HepG2 (cell line): ENCODE measurements around the gene FGF2. TPM values are rescaled to one million over a fixed set of nuclear protein-coding genes. Genes with fewer than 3 reads are reported as not detected.
"Not testable (repeated sequence)": the region's sequence is repeated elsewhere in the genome, so short reads cannot be mapped to it uniquely, and the experiment has no call there.

ENCODE experiments used
- ATAC-seq: fragments of 200-7000 bp; cut with Tn5 transposase; 3 replicates; pipeline ENCODE4 v1.9.1; 2020; ENCODE audit warnings: mild to moderate bottlenecking, moderate library complexity
- BruUV-seq: library from RNA; stranded (reverse); fragments of 400-500 nt; replicated peaks from 2 replicates; lab custom pipeline; 2021; lab: Mats Ljungman, UMichigan
- CTCF ChIA-PET: fragments of 300-600 bp; formaldehyde crosslinking; extraction: SDS; loops from one replicate; lab custom pipeline; 2021; ENCODE audit warnings: low total read pairs, inconsistent platforms, low intra/inter-chr PET ratio; lab: Yijun Ruan, JAX
- POLR2A ChIA-PET: fragments of 350-600 bp; sonication (Branson Sonifier 250); formaldehyde crosslinking; loops from one replicate; lab custom pipeline; 2020; ENCODE audit warnings: antibody characterized with exemption, inconsistent platforms; lab: Yijun Ruan, JAX
- DNase-seq: peaks from one replicate; pipeline ENCODE4 v3.0.0-alpha.2; 2015; ENCODE audit warnings: low spot score
- FAIRE-seq: peaks from 3 replicates; lab custom pipeline; 2011; peaks lifted over from hg19 to GRCh38; lab: Jason Lieb, UNC
- H2AFZ ChIP-seq: one replicate; pipeline ENCODE4 v1.6.1; 2011; ENCODE audit warnings: low read length, inconsistent platforms
- H3K27ac ChIP-seq: fragments of 300-600 bp; 3 replicates; pipeline ENCODE4 v1.8.0; 2011; ENCODE audit warnings: mixed run types, mild to moderate bottlenecking, mixed read lengths, low read length, inconsistent platforms; ENCODE audit not compliant: insufficient read depth; ENCODE audit errors: extremely low read length
- H3K27me3 ChIP-seq, 2 experiments: fragments of 200-600 bp in 1 of 2; 2 replicates in 1 of 2; 3 replicates in 1 of 2; pipeline versions ENCODE4 v1.6.0 to v1.8.0; 2011; ENCODE audit warnings: low read length in 2 of 2, mild to moderate bottlenecking in 2 of 2, moderate library complexity in 2 of 2, inconsistent platforms in 1 of 2; ENCODE audit not compliant: insufficient read depth in 2 of 2, control insufficient read depth in 1 of 2
- H3K36me3 ChIP-seq, 2 experiments: fragments of 200-600 bp in 1 of 2; replicated peaks in 1 of 2; 2 replicates in 1 of 2; 3 replicates in 1 of 2; pipeline versions ENCODE4 v1.5.1 to v1.8.0; 2011; ENCODE audit warnings: low read length in 2 of 2, inconsistent platforms in 1 of 2; ENCODE audit not compliant: insufficient read depth in 2 of 2, control insufficient read depth in 1 of 2
- H3K4me1 ChIP-seq: 2 replicates; pipeline ENCODE4 v1.5.1; 2012; ENCODE audit warnings: low read length, inconsistent platforms; ENCODE audit not compliant: insufficient read depth
- H3K4me2 ChIP-seq: 2 replicates; pipeline ENCODE4 v1.6.0; 2011; ENCODE audit warnings: low read depth, low read length, inconsistent platforms
- H3K4me3 ChIP-seq, 3 experiments: fragments of 200-600 bp in 1 of 3; sonication (generic), shearing (Covaris generic) in 1 of 3; replicated peaks in 1 of 3; 2 replicates each; pipeline ENCODE4 v1.5.1; 2011 to 2016; ENCODE audit warnings: low read length in 3 of 3, inconsistent platforms in 2 of 3, low read depth in 2 of 3, mild to moderate bottlenecking in 2 of 3, control low read depth in 1 of 3, mixed read lengths in 1 of 3; ENCODE audit not compliant: insufficient read depth in 1 of 3
- H3K79me2 ChIP-seq: one replicate; pipeline ENCODE4 v1.6.1; 2011; ENCODE audit warnings: low read length, inconsistent platforms; ENCODE audit not compliant: insufficient read depth
- H3K9ac ChIP-seq: 2 replicates; pipeline ENCODE4 v1.6.0; 2011; ENCODE audit warnings: mild to moderate bottlenecking, low read depth, low read length, inconsistent platforms; ENCODE audit not compliant: insufficient read depth
- H3K9me3 ChIP-seq: 2 replicates; pipeline ENCODE4 v1.5.1; 2012; ENCODE audit warnings: mild to moderate bottlenecking, low read length
- H4K20me1 ChIP-seq: 2 replicates; pipeline ENCODE4 v1.6.0; 2011; ENCODE audit warnings: inconsistent platforms, mild to moderate bottlenecking, low read length, moderate library complexity; ENCODE audit not compliant: insufficient read depth
- MAFG ChIP-seq: sonication (generic); formaldehyde crosslinking; IDR thresholded peaks from 2 replicates; pipeline ENCODE4 v1.5.1; 2020; ENCODE audit warnings: mild to moderate bottlenecking, missing genetic modification reagents
- ZBTB3 ChIP-seq: sonication (generic); formaldehyde crosslinking; IDR thresholded peaks from 2 replicates; pipeline ENCODE4 v1.4.0; 2020; ENCODE audit warnings: low read depth, mild to moderate bottlenecking, moderate library complexity, missing genetic modification reagents, borderline replicate concordance
- ZNF230 ChIP-seq: sonication (generic); formaldehyde crosslinking; IDR thresholded peaks from 2 replicates; pipeline ENCODE4 v1.4.0; 2020; ENCODE audit warnings: mild to moderate bottlenecking, missing genetic modification reagents
- WGBS: methylation state at CpG from one replicate; pipeline ENCODE4 v1.1.6; 2017; ENCODE audit warnings: low lambda C conversion rate; 5-methylcytosine and 5-hydroxymethylcytosine counted together
- in situ Hi-C: cut with HindIII; loops from 2 replicates; pipeline ENCODE4 v1.10.0; 2017; ENCODE audit warnings: low pct_unique_long_range_greater_than_20kb; ENCODE audit not compliant: extremely low pct_ligation_motif_present
- intact Hi-C: fragments of 100-400 bp; cut with micrococcal nuclease; formaldehyde crosslinking; loops from one replicate; pipeline ENCODE4 v1.10.0; 2022; ENCODE audit not compliant: unreplicated experiment
- polyA plus RNA-seq, 8 experiments: library from polyadenylated mRNA; depleted of rRNA in 3 of 8; stranded (reverse) in 7 of 8; unstranded in 1 of 8; fragments of >200 nt; fragmentation: Illumina TruSeq in 4 of 8; extraction: Trizol in 4 of 8; gene quantifications; 2 replicates each; pipeline versions ENCODE4 v1.2.1 to v1.2.3, GENCODE V29; 2011 to 2016; ENCODE audit warnings: low read depth in 4 of 8, missing spikeins in 1 of 8, mixed read lengths in 1 of 8; ENCODE audit not compliant: insufficient read depth in 1 of 8
- total RNA-seq, 5 experiments: library from RNA; depleted of rRNA; stranded (reverse); fragments of >200 nt; fragmentation: Illumina TruSeq; extraction: Trizol; gene quantifications; 2 replicates each; pipeline ENCODE4 v1.2.3, GENCODE V29; 2016; ENCODE audit warnings: low read depth in 1 of 5

FGF2 gene
- total and polyA plus RNA-seq, 2 of the 13 experiments (the other 11 are each of a cell fraction or from before 2014, with no cell fraction given) = 0.01 to 0.02 TPM

DNA sequence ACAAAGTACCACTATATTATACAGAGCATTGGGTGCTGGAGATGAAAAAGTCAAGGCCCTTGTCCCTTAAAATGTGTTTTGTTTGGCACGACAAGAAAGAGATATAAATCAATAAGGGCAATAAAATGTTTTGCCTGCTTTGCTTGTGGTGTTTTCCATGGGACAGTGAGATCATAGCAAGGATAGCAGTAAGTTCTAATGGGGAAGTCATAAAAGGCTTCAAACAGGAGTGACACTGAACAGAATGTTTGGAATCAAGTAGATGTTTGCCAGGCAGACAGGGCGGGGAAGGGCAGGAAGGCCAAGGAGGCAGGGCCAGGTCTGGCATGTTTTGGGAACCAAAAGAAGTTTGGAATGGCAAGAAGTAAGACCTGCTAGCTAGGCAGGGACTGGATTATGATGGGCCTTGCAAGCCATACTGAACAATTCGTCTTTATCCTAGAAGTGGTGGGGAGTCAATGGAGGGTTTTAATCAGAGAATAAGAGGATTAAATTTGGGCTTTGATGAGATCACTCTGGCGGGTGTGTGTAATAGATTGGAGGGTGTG lies 16.4 kb downstream of the FGF2 start:
- FAIRE-seq (no peak), ATAC-seq (no peak), DNase-seq (no peak)
- H3K27me3 ChIP-seq = no peaks in the 10 kb centered on the region; a peak in 1 of 5 replicates
- POLR2A ChIA-PET = no interaction called here
- H4K20me1 ChIP-seq = no peaks in the 10 kb centered on the region
- intact Hi-C loops (no loop called here), in situ Hi-C loops (no loop called here)
- no peak overlapping the region for H3K9ac ChIP-seq
- no peaks in the 10 kb centered on the region for H3K4me1 ChIP-seq
- CTCF ChIA-PET = no interaction called here
- WGBS = 53% methylated on average over 4 of the region's 4 CpGs
- no peak overlapping the region for H3K4me2 ChIP-seq
- H3K4me3 ChIP-seq = no peak overlapping the region
- H3K27ac ChIP-seq = no peak overlapping the region
- no peak overlapping the region for H2AFZ ChIP-seq
- H3K9me3 ChIP-seq = no peaks in the 10 kb centered on the region
- no peak for TF ChIP-seq MAFG (CRISPR knock-in tag)
- no peak for TF ChIP-seq ZBTB3 (CRISPR knock-in tag)
- no peak for TF ChIP-seq ZNF230
- BruUV-seq = no TSS peak
- no peaks in the 10 kb centered on the region for H3K79me2 ChIP-seq
- no peaks in the 10 kb centered on the region for H3K36me3 ChIP-seq

- H2AFZ ChIP-seq, BruUV-seq, POLR2A ChIA-PET, H4K20me1 ChIP-seq, FAIRE-seq, in situ Hi-C loops, H3K36me3 ChIP-seq, H3K27ac ChIP-seq, H3K27me3 ChIP-seq, H3K79me2 ChIP-seq, DNase-seq, ATAC-seq, intact Hi-C loops, H3K4me2 ChIP-seq, H3K9me3 ChIP-seq, H3K9ac ChIP-seq, H3K4me1 ChIP-seq, CTCF ChIA-PET, H3K4me3 ChIP-seq: not testable (repeated sequence)
- 92% methylated on average over 1 of the region's 1 CpG for WGBS
These were observed 17.8 kb downstream of the FGF2 start for GRCh38 chr4:122844391-122844790.
